ENCODE data around the gene CDKAL1.
"Not testable (repeated sequence)": the region's sequence is repeated elsewhere in the genome, so short reads cannot be mapped to it uniquely, and the experiment has no call there.

Gene CDKAL1

GRCh38 chr6:20534295-20535262 is at the start of gene CDKAL1:
Gene CDKAL1, plus strand, starts transcription at chr6:20534457. Its CDS starts 11,894 bp downstream, at chr6:20546351.
- DNase-seq, result peak; percentile 49

DNA sequence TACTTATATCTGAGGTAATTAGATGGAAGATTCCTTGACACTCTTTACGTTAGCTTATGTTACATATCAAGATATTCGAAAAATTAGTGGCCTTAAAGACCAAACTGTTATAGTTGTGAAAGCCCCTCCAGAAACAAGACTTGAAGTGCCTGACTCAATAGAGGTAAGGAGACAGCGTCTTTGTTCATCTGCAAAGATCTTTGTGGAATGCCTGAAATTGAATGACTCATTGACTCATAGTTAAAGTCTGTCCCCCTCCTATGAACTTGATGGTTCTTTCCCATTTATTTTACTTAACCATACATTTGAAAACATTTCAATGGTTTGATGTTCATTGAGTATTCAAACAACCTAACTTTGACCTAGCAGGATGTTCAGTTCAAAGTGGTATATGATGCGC is 47.6 kb upstream of the CDKAL1 start:
- DNase-seq, result no peak

- no peak for DNase-seq
These were observed 46.4 kb upstream of the CDKAL1 start for GRCh38 chr6:20487669-20488375.

- DNase-seq, result no peak
These were observed 43.7 kb upstream of the CDKAL1 start for GRCh38 chr6:20490591-20490990.

GRCh38 chr6:20492099-20492498 is 42.2 kb upstream of the CDKAL1 start:
- no peak for DNase-seq

DNA sequence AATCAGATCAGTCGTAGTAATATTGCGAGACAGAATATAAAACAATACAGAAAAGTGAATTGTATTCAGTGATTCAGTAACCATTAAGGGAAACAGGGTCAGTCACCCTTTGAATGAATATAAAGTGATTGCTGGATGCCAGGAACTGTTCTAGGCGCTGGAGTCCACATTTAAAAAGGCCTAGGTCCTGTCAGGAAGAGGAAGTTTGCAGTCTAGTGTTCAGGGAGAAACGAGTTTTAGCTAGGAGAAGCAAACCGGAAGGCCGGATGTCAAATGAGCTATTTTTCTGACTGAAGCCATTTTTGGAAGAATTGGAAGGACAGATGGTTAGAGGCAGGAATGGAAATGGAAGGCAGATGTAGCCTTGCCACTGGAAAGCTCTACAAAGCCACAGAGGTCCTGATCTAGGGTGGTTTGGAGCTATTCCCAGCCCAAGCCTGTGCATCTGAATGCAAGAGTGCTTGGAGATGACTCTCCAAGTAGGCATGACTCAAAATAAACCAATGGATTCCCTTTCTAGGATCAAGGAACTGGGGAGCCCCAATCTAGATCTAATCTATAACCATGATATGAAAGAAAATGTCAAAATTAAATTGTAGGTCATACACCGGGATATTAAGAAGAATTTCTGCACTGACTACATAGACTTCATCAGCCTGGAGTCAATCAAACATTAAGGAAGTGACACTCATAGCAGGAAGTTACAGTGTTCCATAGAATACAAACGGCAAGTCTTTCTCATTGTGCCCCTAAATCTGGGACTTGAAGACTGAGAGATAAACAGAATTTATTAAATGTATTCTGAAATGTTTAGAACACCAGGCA is 36.8 kb upstream of the CDKAL1 start:
- DNase-seq, result no peak

GRCh38 chr6:20498041-20498385 is 36.2 kb upstream of the CDKAL1 start:
- DNase-seq, result no peak

DNA sequence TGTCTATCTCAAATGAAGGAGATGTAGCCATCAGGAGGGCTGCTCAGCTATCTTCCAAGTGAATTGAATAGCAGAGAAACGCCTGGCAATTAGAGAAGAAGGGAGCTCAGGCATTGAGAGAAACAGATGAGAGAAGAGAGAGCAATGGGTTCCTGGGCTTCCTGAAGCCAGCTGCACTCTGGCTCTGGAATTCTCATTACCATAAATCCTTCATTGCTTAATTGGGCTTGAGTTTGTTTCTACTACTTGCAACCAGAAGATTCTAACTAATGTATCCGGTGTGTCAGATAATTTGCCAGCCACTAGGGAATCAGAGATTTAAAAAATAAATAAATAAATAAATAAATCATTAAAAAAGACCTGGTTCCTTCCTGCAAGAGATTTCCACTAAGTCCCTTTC is 25.0 kb upstream of the CDKAL1 start:
- DNase-seq, result no peak

DNA sequence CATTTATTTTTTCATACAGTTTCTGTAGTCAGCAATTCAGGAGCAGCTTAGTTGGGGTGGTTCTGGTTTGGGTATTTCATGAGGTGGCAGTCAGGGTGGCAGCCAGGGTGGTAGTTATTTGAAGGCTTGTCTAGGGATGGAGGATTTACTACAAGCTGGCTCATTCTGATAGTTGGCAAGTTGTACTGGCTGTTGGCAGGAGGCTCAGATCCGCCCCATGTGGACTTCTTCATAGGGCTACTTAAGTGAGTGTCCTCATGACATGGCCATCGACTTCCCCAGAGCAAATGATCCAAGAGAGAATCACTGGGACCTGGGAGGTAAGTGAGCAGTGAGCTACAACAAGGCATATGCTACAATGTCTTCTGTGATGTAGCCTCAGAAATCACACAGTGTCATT is 22.4 kb upstream of the CDKAL1 start:
- no peak for DNase-seq

- not testable (repeated sequence) for DNase-seq
These were observed 9.0 kb upstream of the CDKAL1 start for GRCh38 chr6:20525208-20525607.

GRCh38 chr6:20529086-20529448 is 5.2 kb upstream of the CDKAL1 start:
- not testable (repeated sequence) for DNase-seq

GRCh38 chr6:20532881-20533280 is 1.4 kb upstream of the CDKAL1 start:
- no peak for DNase-seq

DNA sequence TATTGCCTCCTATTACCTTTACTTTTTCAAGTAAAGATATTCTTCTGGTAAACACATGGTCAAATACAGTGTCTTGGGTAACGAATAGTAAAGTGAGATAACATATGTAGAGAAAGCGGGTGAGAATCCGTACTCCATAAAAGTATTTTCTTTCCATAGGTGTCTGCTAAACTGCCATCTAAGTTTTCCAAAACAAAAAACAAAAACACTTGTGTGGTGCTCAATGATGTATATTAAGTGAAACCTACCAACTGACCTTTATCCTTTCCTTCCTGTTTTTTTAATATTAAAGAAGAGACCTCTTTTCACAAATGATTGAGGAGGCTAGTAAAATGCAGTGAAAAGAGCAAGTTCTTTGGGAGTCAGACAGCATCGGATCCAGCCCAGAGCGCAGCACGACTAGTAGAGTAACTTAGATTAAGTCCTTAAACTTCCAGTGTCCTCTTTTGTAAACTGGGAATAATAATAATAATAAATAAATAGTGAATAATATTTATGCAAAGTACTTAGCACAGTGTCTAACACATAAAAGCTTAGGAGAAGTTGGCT is 437 bp upstream of the CDKAL1 start:
- no peak for DNase-seq

DNA sequence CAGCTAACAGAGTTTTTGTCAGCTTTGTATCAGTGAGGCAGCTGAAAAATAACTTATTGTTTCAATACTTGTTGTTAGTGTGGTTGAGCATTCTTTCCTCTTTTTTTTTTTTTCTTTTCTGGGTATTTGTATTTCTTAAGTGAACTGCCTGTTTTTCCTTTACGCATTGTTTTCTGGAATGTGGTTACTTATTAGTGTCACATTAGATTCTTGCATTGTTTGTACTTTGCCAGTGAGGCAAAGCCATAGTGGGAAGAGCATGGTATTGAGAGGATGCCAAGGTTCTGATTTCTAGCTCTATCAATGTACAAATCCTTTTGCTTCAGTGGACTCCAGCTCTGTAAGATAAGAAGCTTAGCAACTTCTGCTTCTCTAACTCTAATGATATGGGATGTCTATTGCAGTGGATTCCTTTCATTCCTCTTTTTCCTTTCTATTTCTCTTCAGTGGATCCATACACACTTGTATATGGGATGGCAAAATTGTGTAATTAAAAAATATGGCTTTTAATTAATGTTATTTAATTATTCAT is 3.9 kb downstream of the CDKAL1 start:
- no peak for DNase-seq

GRCh38 chr6:20538907-20539306 is 4.7 kb downstream of the CDKAL1 start:
- DNase-seq, result no peak

GRCh38 chr6:20539387-20539786 is 5.1 kb downstream of the CDKAL1 start:
- no peak for DNase-seq

GRCh38 chr6:20540683-20541082 is 6.4 kb downstream of the CDKAL1 start:
- DNase-seq, result no peak

DNA sequence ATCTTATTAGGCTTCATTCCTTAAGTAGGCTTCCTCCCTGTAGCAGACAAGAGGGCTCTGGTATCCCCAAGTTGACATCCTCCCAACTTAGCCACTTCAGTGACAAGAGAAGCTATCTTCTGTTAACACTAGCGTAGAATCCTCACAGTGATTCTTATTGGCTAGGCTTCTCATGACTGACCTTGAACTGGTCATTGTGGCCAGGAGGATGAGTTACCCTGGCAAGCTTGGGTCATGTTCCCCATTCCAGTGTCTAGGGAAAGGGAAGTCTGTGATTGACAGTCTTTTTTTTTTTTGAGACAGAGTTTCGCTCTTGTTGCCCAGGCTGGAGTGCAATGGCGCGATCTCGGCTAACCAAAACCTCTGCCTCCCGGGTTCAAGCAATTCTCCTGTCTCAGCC is 7.1 kb downstream of the CDKAL1 start:
- no peak for DNase-seq

- peak; percentile 56 for DNase-seq
These were observed 8.8 kb downstream of the CDKAL1 start for GRCh38 chr6:20542927-20543602.

- DNase-seq, result no peak
These were observed 14.0 kb downstream of the CDKAL1 start for GRCh38 chr6:20548264-20548663.

GRCh38 chr6:20549398-20549797 is 15.1 kb downstream of the CDKAL1 start:
- DNase-seq, result not testable (repeated sequence)

- DNase-seq, result no peak
These were observed 20.1 kb downstream of the CDKAL1 start for GRCh38 chr6:20554326-20554725.
